ENCODE results near the gene TACR3. TPM values are rescaled to one million over a fixed set of nuclear protein-coding genes. Genes with fewer than 3 reads are reported as not detected.

Gene TACR3
- total RNA-seq, 1 donor from 2014 or later: not detected

DNA sequence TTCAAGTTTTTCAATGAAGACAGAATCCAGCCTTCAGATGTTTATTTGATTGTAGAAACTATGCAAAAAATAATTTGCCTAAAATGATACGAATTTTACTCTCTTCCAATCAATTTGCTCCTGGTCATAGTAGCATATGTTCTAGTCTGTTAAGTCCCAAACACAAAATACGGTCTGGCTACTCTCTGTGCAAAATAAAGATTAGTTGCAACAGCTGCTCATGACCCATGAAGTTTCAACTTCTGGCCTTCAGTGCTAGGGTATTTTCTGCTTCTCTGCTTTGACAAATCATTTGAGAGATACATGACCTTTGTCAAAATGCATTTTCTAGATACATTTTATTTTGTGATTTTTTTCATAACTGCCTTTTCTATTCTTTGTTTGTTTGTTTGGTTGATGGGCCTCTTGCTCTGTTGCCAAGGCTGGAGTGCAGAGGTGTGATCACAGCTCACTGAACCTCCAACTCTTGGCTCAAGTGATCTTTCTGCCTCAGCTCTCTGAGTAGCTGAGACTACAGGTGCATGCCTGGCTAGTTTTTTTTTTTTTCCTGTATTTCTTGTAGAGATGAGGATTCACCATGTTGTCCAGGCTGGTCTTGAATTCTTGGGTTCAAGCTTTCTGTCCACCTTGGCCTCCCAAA is 55.2 kb downstream of the TACR3 start:
- H3K36me3 ChIP-seq (ENCODE audit: control insufficient read depth, insufficient read depth, low read length): no peaks in the 10 kb centered on the region
- TF ChIP-seq, protein P1, sequence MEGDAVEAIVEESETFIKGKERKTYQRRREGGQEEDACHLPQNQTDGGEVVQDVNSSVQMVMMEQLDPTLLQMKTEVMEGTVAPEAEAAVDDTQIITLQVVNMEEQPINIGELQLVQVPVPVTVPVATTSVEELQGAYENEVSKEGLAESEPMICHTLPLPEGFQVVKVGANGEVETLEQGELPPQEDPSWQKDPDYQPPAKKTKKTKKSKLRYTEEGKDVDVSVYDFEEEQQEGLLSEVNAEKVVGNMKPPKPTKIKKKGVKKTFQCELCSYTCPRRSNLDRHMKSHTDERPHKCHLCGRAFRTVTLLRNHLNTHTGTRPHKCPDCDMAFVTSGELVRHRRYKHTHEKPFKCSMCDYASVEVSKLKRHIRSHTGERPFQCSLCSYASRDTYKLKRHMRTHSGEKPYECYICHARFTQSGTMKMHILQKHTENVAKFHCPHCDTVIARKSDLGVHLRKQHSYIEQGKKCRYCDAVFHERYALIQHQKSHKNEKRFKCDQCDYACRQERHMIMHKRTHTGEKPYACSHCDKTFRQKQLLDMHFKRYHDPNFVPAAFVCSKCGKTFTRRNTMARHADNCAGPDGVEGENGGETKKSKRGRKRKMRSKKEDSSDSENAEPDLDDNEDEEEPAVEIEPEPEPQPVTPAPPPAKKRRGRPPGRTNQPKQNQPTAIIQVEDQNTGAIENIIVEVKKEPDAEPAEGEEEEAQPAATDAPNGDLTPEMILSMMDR (IDR thresholded peaks at IDR 0.05; ENCODE audit: insufficient read depth, low read length, poor library complexity, severe bottlenecking): no peak
- no peak for DNase-seq (ENCODE audit: low read depth)
- H3K27me3 ChIP-seq (ENCODE audit: control insufficient read depth, insufficient read depth, low read length): no peaks in the 10 kb centered on the region
- H3K4me3 ChIP-seq (ENCODE audit: low read depth, low read length): no peak overlapping the region

DNA sequence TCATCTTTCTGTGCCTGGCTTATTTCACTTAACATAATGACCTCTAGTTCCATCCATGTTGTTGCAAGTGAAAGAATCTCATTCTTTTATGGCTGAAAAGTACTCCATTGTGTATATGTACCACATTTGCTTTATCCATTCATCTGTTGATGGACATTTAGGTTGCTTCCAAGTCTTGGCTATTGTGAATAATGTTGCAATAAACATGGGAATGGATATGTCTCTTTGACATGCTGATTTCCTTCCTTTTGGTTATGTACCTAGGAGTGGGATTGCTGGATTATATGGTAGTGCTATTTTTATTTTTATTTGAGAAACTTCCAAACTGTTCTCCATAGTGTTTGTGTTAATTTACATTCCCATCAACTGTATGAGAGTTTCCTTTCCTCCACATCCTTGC is 71.2 kb downstream of the TACR3 start:
- DNase-seq (ENCODE audit: low read depth): no peak
- H3K36me3 ChIP-seq (ENCODE audit: control insufficient read depth, insufficient read depth, low read length): no peaks in the 10 kb centered on the region
- TF ChIP-seq, protein P1 (IDR thresholded peaks at IDR 0.05; ENCODE audit: insufficient read depth, low read length, poor library complexity, severe bottlenecking): no peak
- H3K27me3 ChIP-seq (ENCODE audit: control insufficient read depth, insufficient read depth, low read length): no peaks in the 10 kb centered on the region
- no peak overlapping the region for H3K4me3 ChIP-seq (ENCODE audit: low read depth, low read length)

DNA sequence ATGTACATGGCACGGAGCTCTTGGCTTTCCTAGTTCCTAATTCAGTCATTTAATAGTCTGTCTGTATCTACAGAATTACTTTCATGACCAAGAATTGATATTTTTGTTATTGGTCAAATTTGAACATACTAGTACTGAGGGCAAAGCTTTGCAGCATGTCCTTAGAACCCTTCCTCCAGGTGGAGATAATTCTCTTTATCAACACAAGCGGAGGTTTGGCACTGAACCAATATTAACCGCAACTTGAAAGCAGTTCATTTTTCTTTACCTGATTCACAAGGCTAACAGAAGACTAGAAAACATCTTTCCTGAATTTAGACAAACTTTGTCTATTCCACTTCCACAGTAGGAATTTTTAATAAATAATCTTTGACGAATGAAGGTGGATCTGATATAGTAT is 73.8 kb downstream of the TACR3 start:
- TF ChIP-seq, protein P1 (IDR thresholded peaks at IDR 0.05; ENCODE audit: insufficient read depth, low read length, poor library complexity, severe bottlenecking): no peak
- DNase-seq (ENCODE audit: low read depth): no peak

DNA sequence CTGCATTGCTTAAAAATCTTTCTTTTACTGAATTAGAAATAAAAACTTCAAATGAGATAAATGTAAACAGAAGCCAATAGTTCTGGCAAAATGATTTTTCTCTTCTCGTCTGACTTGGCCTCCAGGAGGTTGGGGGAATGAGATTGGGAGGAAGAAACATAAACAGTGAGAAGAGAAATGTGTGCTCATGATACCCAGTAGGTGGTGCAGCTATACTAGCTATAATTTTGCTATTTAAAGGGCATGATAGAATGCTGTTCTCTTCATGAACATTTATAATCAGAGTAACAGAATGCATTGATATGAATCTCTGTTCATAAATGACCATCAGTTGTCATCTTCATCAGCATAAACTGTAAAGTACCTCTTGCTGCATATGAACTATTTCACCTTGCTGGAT is 85.5 kb downstream of the TACR3 start:
- H3K4me3 ChIP-seq (ENCODE audit: low read depth, low read length): no peak overlapping the region
- TF ChIP-seq, protein P1 (IDR thresholded peaks at IDR 0.05; ENCODE audit: insufficient read depth, low read length, poor library complexity, severe bottlenecking): no peak
- H3K36me3 ChIP-seq (ENCODE audit: control insufficient read depth, insufficient read depth, low read length): no peaks in the 10 kb centered on the region
- no peaks in the 10 kb centered on the region for H3K27me3 ChIP-seq (ENCODE audit: control insufficient read depth, insufficient read depth, low read length)
- no peak for DNase-seq (ENCODE audit: low read depth)

More for the DNA sequence above, 73.8 kb downstream of the TACR3 start:
- no peaks in the 10 kb centered on the region for H3K27me3 ChIP-seq (ENCODE audit: control insufficient read depth, insufficient read depth, low read length)
- no peak overlapping the region for H3K4me3 ChIP-seq (ENCODE audit: low read depth, low read length)
- no peaks in the 10 kb centered on the region for H3K36me3 ChIP-seq (ENCODE audit: control insufficient read depth, insufficient read depth, low read length)

DNA sequence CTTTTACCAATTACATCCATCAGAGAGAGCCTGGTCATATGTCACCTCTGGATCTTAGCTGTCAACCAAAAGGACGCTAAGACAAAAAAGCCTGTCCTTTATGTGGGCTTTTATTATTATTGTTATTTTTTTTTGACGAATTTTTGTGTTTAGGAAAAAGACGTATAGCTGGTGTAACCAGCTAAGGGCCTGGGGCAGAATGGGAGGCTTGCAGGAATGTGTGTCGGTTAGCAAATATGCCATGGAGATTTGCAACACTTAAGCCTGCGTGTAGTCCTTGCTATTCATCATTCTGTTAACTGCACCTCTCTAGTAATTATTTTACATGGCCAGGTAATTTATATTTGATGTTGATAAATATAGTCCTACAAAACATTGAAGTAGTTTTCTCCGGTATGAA is 93.5 kb downstream of the TACR3 start:
- no peak for DNase-seq (ENCODE audit: low read depth)
- no peaks in the 10 kb centered on the region for H3K36me3 ChIP-seq (ENCODE audit: control insufficient read depth, insufficient read depth, low read length)
- TF ChIP-seq, protein P1 (IDR thresholded peaks at IDR 0.05; ENCODE audit: insufficient read depth, low read length, poor library complexity, severe bottlenecking): no peak
- no peaks in the 10 kb centered on the region for H3K27me3 ChIP-seq (ENCODE audit: control insufficient read depth, insufficient read depth, low read length)
- H3K4me3 ChIP-seq (ENCODE audit: low read depth, low read length): no peak overlapping the region

DNA sequence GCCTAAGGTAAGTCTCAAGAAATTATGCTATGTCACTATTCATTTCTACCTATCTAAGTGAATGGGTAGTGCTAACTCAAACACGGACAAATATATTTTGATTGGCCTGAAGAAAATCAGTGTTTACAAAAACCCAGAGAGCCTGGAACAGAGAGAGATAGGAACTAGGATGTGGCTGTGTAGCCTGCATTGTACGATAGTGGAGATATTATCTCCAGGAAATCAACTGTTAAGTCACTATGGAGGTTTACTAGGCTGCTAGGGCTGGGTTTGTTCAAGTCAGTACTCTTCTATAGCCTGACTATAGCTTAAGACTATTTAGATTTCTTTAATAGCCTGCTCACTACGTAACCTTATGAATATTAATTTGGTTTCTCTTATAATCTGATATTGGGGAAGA is 127.9 kb downstream of the TACR3 start:
- no peak overlapping the region for H3K4me3 ChIP-seq (ENCODE audit: low read depth, low read length)
- DNase-seq (ENCODE audit: low read depth): no peak
- H3K36me3 ChIP-seq (ENCODE audit: control insufficient read depth, insufficient read depth, low read length): no peaks in the 10 kb centered on the region
- no peaks in the 10 kb centered on the region for H3K27me3 ChIP-seq (ENCODE audit: control insufficient read depth, insufficient read depth, low read length)
- TF ChIP-seq, protein P1 (IDR thresholded peaks at IDR 0.05; ENCODE audit: insufficient read depth, low read length, poor library complexity, severe bottlenecking): no peak

Measured in kidney epithelial cell (primary cell).